ENCODE data around the gene MBD3L4.

GRCh38 chr19:7013678-7014077 is 26.3 kb downstream of the MBD3L4 start:
- TF ChIP-seq, protein P1, sequence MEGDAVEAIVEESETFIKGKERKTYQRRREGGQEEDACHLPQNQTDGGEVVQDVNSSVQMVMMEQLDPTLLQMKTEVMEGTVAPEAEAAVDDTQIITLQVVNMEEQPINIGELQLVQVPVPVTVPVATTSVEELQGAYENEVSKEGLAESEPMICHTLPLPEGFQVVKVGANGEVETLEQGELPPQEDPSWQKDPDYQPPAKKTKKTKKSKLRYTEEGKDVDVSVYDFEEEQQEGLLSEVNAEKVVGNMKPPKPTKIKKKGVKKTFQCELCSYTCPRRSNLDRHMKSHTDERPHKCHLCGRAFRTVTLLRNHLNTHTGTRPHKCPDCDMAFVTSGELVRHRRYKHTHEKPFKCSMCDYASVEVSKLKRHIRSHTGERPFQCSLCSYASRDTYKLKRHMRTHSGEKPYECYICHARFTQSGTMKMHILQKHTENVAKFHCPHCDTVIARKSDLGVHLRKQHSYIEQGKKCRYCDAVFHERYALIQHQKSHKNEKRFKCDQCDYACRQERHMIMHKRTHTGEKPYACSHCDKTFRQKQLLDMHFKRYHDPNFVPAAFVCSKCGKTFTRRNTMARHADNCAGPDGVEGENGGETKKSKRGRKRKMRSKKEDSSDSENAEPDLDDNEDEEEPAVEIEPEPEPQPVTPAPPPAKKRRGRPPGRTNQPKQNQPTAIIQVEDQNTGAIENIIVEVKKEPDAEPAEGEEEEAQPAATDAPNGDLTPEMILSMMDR (optimal IDR thresholded peaks at IDR 0.05 in 1 of 3, IDR thresholded peaks at IDR 0.05 in 1 of 3, conservative IDR thresholded peaks at IDR 0.05 in 1 of 3; ENCODE audit: extremely low read depth in 1 of 3, insufficient read depth in 2 of 3, low read length in 3 of 3) = no peak
- no peak for TF ChIP-seq EZH2 (IDR thresholded peaks at IDR 0.05; ENCODE audit: low read length)

Data from keratinocyte (primary cell).